Measurements from ENCODE around the gene MRPL4.

Gene MRPL4

GRCh38 chr19:10254244-10254643 lies 2.2 kb downstream of the MRPL4 start:
- DNase-seq (ENCODE audit: low read depth), result no peak
- no peak overlapping the region for H3K4me3 ChIP-seq (ENCODE audit: low read depth, low read length)
- TF ChIP-seq, protein P1, sequence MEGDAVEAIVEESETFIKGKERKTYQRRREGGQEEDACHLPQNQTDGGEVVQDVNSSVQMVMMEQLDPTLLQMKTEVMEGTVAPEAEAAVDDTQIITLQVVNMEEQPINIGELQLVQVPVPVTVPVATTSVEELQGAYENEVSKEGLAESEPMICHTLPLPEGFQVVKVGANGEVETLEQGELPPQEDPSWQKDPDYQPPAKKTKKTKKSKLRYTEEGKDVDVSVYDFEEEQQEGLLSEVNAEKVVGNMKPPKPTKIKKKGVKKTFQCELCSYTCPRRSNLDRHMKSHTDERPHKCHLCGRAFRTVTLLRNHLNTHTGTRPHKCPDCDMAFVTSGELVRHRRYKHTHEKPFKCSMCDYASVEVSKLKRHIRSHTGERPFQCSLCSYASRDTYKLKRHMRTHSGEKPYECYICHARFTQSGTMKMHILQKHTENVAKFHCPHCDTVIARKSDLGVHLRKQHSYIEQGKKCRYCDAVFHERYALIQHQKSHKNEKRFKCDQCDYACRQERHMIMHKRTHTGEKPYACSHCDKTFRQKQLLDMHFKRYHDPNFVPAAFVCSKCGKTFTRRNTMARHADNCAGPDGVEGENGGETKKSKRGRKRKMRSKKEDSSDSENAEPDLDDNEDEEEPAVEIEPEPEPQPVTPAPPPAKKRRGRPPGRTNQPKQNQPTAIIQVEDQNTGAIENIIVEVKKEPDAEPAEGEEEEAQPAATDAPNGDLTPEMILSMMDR (IDR thresholded peaks at IDR 0.05; ENCODE audit: control insufficient read depth, extremely low read depth, insufficient read depth), result no peak

- TF ChIP-seq, protein P1 (IDR thresholded peaks at IDR 0.05; ENCODE audit: control insufficient read depth, extremely low read depth, insufficient read depth), result no peak
- no peak for DNase-seq (ENCODE audit: low read depth)
- H3K4me3 ChIP-seq (ENCODE audit: low read depth, low read length), result no peak overlapping the region
Measured at GRCh38 chr19:10255358-10255757, 3.3 kb downstream of the MRPL4 start.

DNA sequence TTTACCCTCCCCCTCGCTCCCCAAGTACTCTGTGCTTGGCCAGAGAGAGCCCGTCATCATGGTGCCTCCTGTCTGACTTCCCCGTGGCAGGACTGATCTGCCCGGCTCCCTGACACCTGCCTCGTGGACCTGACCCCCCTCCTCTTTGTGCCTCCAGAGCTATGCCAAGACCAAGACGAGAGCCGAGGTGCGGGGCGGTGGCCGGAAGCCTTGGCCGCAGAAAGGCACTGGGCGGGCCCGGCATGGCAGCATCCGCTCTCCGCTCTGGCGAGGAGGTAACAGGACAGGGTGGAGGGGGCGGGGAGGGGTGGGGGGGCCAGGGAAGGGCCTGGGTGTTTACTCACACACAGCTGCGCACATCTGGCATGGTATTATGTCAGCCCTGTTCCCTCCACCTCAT lies 4.5 kb downstream of the MRPL4 start:
- no peak for DNase-seq (ENCODE audit: low read depth)
- H3K4me3 ChIP-seq (ENCODE audit: low read depth, low read length), result no peak overlapping the region
- TF ChIP-seq, protein P1 (IDR thresholded peaks at IDR 0.05; ENCODE audit: control insufficient read depth, extremely low read depth, insufficient read depth), result no peak

GRCh38 chr19:10256970-10257615 lies 5.1 kb downstream of the MRPL4 start:
- no peak for DNase-seq (ENCODE audit: low read depth)
- TF ChIP-seq, protein P1 (IDR thresholded peaks at IDR 0.05; ENCODE audit: control insufficient read depth, extremely low read depth, insufficient read depth), result no peak
- H3K4me3 ChIP-seq (ENCODE audit: low read depth, low read length), result no peak overlapping the region

DNA sequence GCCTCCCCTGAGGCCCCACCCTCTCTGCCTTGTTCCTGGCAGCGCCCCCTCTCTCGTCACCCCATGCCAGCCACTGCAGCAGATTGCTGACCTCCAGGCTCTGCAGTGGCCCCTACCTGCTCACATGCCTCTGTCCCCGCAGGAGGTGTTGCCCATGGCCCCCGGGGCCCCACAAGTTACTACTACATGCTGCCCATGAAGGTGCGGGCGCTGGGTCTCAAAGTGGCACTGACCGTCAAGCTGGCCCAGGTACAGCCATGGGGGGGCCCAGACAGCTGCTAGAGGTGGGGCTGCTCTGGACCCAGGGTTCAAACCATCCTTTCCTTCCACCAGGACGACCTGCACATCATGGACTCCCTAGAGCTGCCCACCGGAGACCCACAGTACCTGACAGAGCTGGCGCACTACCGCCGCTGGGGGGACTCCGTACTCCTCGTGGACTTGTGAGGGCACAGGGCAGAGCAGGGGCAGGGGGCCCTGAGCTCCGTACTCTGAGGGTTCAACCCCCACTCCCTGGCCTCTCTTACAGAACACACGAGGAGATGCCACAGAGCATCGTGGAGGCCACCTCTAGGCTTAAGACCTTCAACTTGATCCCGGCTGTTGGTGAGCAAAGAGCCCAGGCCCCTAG lies 6.2 kb downstream of the MRPL4 start:
- no peak overlapping the region for H3K4me3 ChIP-seq (ENCODE audit: low read depth, low read length)
- TF ChIP-seq, protein P1 (IDR thresholded peaks at IDR 0.05; ENCODE audit: control insufficient read depth, extremely low read depth, insufficient read depth), result no peak
- no peak for DNase-seq (ENCODE audit: low read depth)

DNA sequence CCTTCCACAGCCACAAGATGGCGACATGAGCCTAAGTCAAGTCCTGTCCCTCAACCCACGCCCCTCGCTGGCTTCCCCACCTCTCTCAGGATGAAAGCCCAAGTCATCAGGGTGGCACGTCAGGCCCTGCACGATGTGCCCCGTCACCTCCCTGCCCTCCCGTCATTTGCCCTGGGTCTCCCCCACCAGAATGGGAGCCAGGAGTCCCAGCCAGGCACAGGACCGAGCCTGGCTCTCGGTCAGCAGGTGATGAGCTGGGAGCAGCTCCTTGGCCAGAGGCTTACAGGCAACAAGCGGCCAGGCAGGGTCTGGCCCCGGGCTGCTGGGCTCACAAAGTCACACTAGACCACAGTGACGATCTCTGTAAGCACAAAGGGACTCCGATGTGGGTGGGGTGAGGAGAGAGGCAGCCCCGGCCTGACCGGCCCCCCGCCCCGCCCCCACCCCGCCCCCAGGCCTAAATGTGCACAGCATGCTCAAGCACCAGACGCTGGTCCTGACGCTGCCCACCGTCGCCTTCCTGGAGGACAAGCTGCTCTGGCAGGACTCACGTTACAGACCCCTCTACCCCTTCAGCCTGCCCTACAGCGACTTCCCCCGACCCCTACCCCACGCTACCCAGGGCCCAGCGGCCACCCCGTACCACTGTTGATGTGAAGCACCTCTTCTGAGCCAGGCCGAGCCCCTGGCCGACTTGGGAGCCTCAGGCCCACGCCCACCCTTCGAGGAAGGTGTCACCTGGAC lies 7.3 kb downstream of the MRPL4 start:
- H3K4me3 ChIP-seq (ENCODE audit: low read depth, low read length), result no peak overlapping the region
- TF ChIP-seq, protein P1 (IDR thresholded peaks at IDR 0.05; ENCODE audit: control insufficient read depth, extremely low read depth, insufficient read depth), result peak; percentile 71
- DNase-seq (ENCODE audit: low read depth), result peak; percentile 63
